MM.1S (cell line): ENCODE results near the gene TMEM116.

Experiments
- CTCF ChIP-seq: fragments of 300-600 bp; sonication (generic); IDR thresholded peaks from 2 replicates; pipeline ENCODE4 v1.5.1; 2016; ENCODE audit warnings: antibody characterized with exemption, low read length, mixed read lengths
- EZH2 ChIP-seq: fragments of 300-600 bp; sonication (generic); optimal IDR thresholded peaks from 2 replicates; pipeline ENCODE3; 2017; ENCODE audit warnings: low read depth, mild to moderate bottlenecking, antibody characterized with exemption, low read length, mixed read lengths
- EZH2phosphoT487 ChIP-seq: fragments of 300-600 bp; sonication (generic); IDR thresholded peaks from 2 replicates; pipeline ENCODE4 v1.6.1; 2018; ENCODE audit warnings: antibody characterized with exemption, low read length

DNA sequence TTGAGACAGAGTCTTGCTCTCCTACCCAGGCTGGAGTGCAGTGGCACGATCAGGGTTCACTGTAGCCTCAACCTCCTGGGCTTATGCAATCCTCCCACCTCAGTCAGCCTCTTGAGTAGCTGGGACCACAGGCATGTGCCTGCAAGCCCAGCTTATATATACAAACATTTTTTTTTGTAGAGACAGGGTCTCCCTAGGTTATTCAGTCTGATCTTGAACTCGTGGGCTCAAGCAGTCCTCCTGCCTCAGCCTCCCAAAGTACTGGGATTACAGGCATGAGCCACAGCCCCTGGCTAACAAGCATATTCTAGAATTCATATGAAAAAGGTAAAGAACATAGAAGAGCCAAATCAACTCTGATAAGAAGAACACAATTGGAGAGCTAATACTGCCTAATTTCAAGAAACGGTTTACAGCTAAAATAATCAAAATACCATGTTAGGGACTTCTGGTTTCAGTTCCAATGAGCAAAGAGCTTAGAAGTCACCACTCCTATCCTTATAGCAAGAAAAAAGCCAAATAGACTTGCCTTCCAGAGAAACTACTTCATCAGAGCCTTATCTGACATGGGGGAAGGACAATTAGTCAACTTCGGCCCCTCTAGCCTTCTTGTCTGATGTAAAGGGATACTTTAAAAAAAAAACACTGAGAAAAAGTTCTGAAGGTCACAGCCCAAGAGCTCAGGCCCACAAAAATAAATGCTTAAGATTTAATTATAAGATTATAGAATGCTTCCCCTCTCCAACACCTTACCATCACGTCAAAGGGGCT lies 37.6 kb downstream of the TMEM116 start:
- no peak for TF ChIP-seq CTCF
- no peak for TF ChIP-seq EZH2phosphoT487
- no peak for TF ChIP-seq EZH2
